Panc1 (cell line): ENCODE data around the gene ESR1. TPM values are rescaled to one million over a fixed set of nuclear protein-coding genes. Genes with fewer than 3 reads are reported as not detected.
"Not testable (repeated sequence)": the region's sequence is repeated elsewhere in the genome, so short reads cannot be mapped to it uniquely, and the experiment has no call there.

ENCODE experiments used
- ATAC-seq: fragments of 200-7000 bp; cut with Tn5 transposase; 2 replicates; pipeline ENCODE4 v1.9.1; 2020; ENCODE audit warnings: mild to moderate bottlenecking, moderate library complexity
- BruUV-seq: library from RNA; stranded (reverse); fragments of 400-500 nt; replicated peaks from 2 replicates; lab custom pipeline; 2021; lab: Mats Ljungman, UMichigan
- CTCF ChIA-PET: fragments of 300-600 bp; sonication (Branson Sonifier 250); formaldehyde crosslinking; loops from one replicate; lab custom pipeline; 2022; ENCODE audit warnings: antibody characterized with exemption; lab: Charles Lee
- POLR2A ChIA-PET: fragments of 300-600 bp; sonication (Branson Sonifier 250); formaldehyde crosslinking; loops from one replicate; lab custom pipeline; 2022; ENCODE audit warnings: antibody characterized with exemption; lab: Charles Lee
- DNase-seq: peaks from one replicate; pipeline ENCODE4 v3.0.0-alpha.2; 2010; ENCODE audit warnings: low read depth, low spot score
- H3K27ac ChIP-seq: 2 replicates; pipeline ENCODE4 v1.5.1; 2011; ENCODE audit warnings: mild to moderate bottlenecking, low read length, inconsistent platforms
- H3K27me3 ChIP-seq: fragments of 200-500 bp; sonication (Bioruptor generic); 2 replicates; pipeline ENCODE4 v1.6.0; 2014; ENCODE audit warnings: low read length, inconsistent platforms; ENCODE audit not compliant: control insufficient read depth, insufficient read depth
- H3K36me3 ChIP-seq: fragments of 200-500 bp; sonication (Bioruptor generic); 2 replicates; pipeline ENCODE4 v1.5.1; 2014; ENCODE audit warnings: inconsistent platforms, mild to moderate bottlenecking, low read length, moderate library complexity; ENCODE audit not compliant: control insufficient read depth, insufficient read depth
- H3K4me1 ChIP-seq: 2 replicates; pipeline ENCODE4 v1.5.1; 2011; ENCODE audit warnings: inconsistent platforms, mild to moderate bottlenecking, low read length, moderate library complexity; ENCODE audit not compliant: control insufficient read depth, insufficient read depth
- H3K4me3 ChIP-seq, 2 experiments: 2 replicates each; pipeline ENCODE4 v1.5.1; 2011 to 2012; ENCODE audit warnings: low read depth in 2 of 2, low read length in 2 of 2, mild to moderate bottlenecking in 2 of 2, inconsistent platforms in 1 of 2, moderate library complexity in 1 of 2
- H3K9me3 ChIP-seq: fragments of 200-500 bp; sonication (Bioruptor generic); 2 replicates; pipeline ENCODE4 v1.5.1; 2014; ENCODE audit warnings: low read depth, mild to moderate bottlenecking, inconsistent platforms, low read length, moderate library complexity; ENCODE audit not compliant: control insufficient read depth, insufficient read depth
- POLR2AphosphoS5 ChIP-seq: IDR thresholded peaks from 2 replicates; pipeline ENCODE4 v1.6.1; 2012; ENCODE audit warnings: mild to moderate bottlenecking, low read depth, low read length, moderate library complexity
- SIN3A ChIP-seq: IDR thresholded peaks from 2 replicates; pipeline ENCODE4 v1.6.1; 2012; ENCODE audit warnings: low read depth, mild to moderate bottlenecking, low read length, moderate library complexity, borderline replicate concordance; ENCODE audit not compliant: insufficient read depth
- TCF7L2 ChIP-seq: IDR thresholded peaks from 2 replicates; pipeline ENCODE4 v1.6.1; 2011; ENCODE audit warnings: mild to moderate bottlenecking, low read depth, low read length, inconsistent platforms
- in situ Hi-C: cut with HindIII; loops from 2 replicates; pipeline ENCODE4 v1.10.0; 2016; ENCODE audit warnings: low sequenced_read_pairs, low pct_unique_long_range_greater_than_20kb
- intact Hi-C: fragments of 100-400 bp; cut with micrococcal nuclease; formaldehyde crosslinking; loops from one replicate; pipeline ENCODE4 v1.10.0; 2022; ENCODE audit not compliant: unreplicated experiment
- total RNA-seq: library from RNA; stranded (reverse); gene quantifications from one replicate; pipeline ENCODE4 v1.2.1, GENCODE V29; 2021; ENCODE audit not compliant: unreplicated experiment
- TF ChIP-seq, protein P1 (sequence below), 2 experiments: IDR thresholded peaks; 2 replicates each; pipeline ENCODE4 v1.6.1; 2011 to 2012; ENCODE audit warnings: low read depth in 2 of 2, control low read depth in 1 of 2, low read length in 1 of 2, mild to moderate bottlenecking in 1 of 2, moderate library complexity in 1 of 2; ENCODE audit not compliant: insufficient read depth in 1 of 2
- TF ChIP-seq, protein P2 (sequence below): fragments of 450-650 bp; IDR thresholded peaks from 2 replicates; pipeline ENCODE4 v1.5.1; 2017; ENCODE audit warnings: mild to moderate bottlenecking

ESR1 gene
- total RNA-seq, 1 experiment from 2014 or later = 0.03 TPM

DNA sequence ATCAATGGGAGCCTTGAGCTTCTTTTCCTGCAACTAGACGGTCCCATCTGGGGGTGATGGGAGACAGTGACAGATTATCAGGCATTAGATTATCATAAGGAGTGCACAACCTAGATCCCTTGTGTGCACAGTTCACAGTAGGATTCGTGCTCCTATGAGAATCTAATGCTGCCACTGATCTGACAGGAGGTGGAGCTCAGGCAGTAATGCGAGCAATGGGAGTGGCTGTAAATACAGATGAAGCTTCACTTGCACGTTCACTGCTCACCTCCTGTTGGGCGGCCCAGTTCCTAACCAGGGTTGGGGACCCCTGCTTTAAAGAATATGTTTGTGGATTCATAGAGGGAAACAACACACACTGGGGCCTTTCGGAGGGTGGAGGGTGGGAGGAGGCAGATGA is 180.7 kb downstream of the ESR1 start:
- CTCF ChIA-PET, H3K36me3 ChIP-seq, H3K9me3 ChIP-seq, ATAC-seq, DNase-seq, H3K27me3 ChIP-seq, POLR2A ChIA-PET, H3K4me3 ChIP-seq, BruUV-seq, H3K27ac ChIP-seq, intact Hi-C loops, H3K4me1 ChIP-seq: not testable (repeated sequence)
- in situ Hi-C loops = loop anchor here (25.0 kb wide), 1 partner anchor 99 kb away; no protein-coding TSS in a partner anchor

DNA sequence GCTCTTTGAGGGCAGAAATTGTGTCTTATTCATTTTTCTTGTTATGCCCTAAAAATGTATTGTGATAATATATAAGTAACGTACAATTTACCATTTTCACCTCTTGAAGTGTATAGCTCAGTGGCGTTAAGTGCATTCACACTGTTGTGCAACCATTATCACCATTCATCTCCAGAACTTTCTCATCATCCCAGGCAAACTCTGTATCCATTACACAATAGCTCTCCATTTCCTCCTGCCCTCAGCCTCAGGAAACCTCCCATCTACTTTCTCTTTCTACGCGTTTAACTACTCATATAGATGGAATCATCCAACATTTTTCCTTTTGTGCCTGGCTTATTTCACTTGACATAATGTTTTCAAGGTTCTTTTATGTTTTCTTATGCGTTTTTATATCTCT is 184.6 kb downstream of the ESR1 start:
- Histone ChIP-seq H3K4me1 (no peaks in the 10 kb centered on the region), H3K4me3 (no peak overlapping the region), H3K27me3 (no peaks in the 10 kb centered on the region), H3K36me3 (no peaks in the 10 kb centered on the region), H3K9me3 (no peaks in the 10 kb centered on the region), H3K27ac (no peak overlapping the region)
- no peak for TF ChIP-seq TCF7L2
- TF ChIP-seq, protein P1, sequence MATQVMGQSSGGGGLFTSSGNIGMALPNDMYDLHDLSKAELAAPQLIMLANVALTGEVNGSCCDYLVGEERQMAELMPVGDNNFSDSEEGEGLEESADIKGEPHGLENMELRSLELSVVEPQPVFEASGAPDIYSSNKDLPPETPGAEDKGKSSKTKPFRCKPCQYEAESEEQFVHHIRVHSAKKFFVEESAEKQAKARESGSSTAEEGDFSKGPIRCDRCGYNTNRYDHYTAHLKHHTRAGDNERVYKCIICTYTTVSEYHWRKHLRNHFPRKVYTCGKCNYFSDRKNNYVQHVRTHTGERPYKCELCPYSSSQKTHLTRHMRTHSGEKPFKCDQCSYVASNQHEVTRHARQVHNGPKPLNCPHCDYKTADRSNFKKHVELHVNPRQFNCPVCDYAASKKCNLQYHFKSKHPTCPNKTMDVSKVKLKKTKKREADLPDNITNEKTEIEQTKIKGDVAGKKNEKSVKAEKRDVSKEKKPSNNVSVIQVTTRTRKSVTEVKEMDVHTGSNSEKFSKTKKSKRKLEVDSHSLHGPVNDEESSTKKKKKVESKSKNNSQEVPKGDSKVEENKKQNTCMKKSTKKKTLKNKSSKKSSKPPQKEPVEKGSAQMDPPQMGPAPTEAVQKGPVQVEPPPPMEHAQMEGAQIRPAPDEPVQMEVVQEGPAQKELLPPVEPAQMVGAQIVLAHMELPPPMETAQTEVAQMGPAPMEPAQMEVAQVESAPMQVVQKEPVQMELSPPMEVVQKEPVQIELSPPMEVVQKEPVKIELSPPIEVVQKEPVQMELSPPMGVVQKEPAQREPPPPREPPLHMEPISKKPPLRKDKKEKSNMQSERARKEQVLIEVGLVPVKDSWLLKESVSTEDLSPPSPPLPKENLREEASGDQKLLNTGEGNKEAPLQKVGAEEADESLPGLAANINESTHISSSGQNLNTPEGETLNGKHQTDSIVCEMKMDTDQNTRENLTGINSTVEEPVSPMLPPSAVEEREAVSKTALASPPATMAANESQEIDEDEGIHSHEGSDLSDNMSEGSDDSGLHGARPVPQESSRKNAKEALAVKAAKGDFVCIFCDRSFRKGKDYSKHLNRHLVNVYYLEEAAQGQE (IDR thresholded peaks at IDR 0.05; ENCODE audit: insufficient read depth in 1 of 2, low read depth in 2 of 2, low read length in 1 of 2) = no peak
- TF ChIP-seq, protein P2, sequence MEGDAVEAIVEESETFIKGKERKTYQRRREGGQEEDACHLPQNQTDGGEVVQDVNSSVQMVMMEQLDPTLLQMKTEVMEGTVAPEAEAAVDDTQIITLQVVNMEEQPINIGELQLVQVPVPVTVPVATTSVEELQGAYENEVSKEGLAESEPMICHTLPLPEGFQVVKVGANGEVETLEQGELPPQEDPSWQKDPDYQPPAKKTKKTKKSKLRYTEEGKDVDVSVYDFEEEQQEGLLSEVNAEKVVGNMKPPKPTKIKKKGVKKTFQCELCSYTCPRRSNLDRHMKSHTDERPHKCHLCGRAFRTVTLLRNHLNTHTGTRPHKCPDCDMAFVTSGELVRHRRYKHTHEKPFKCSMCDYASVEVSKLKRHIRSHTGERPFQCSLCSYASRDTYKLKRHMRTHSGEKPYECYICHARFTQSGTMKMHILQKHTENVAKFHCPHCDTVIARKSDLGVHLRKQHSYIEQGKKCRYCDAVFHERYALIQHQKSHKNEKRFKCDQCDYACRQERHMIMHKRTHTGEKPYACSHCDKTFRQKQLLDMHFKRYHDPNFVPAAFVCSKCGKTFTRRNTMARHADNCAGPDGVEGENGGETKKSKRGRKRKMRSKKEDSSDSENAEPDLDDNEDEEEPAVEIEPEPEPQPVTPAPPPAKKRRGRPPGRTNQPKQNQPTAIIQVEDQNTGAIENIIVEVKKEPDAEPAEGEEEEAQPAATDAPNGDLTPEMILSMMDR = no peak
- TF ChIP-seq POLR2AphosphoS5 = no peak
- no peak for TF ChIP-seq SIN3A
- CTCF ChIA-PET = no interaction called here
- ATAC-seq (no peak), DNase-seq (no peak)
- POLR2A ChIA-PET = no interaction called here
- BruUV-seq = no TSS peak
- intact Hi-C loops = no loop called here
- in situ Hi-C loops = loop anchor here (25.0 kb wide), 1 partner anchor 95 kb away; no protein-coding TSS in a partner anchor

DNA sequence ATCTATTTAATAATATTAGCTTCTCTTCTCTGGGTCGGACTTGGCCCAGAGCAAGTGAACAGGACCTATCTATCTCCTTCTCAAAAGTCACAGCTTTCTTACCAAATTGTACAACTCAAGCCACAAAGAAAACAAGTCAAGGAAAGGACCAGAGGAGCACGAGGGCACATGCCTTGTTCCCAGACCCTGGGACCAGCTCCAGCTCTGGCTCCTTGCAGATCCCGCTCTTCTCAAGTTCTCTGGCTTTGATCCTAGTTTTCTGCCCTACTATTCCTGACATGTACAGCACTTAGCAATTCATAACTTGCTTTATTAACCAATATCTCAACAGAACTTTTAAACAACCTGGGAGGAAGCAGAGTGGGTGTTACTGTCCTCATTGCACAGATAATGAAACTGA is 185.9 kb downstream of the ESR1 start:
- Histone ChIP-seq H3K27ac (no peak overlapping the region), H3K4me3 (no peak overlapping the region), H3K9me3 (no peaks in the 10 kb centered on the region), H3K36me3 (no peaks in the 10 kb centered on the region), H3K4me1 (no peaks in the 10 kb centered on the region), H3K27me3 (no peaks in the 10 kb centered on the region)
- ChIA-PET CTCF (no interaction called here), POLR2A (no interaction called here)
- ATAC-seq (no peak), DNase-seq (no peak)
- TF ChIP-seq TCF7L2 = no peak
- no TSS peak for BruUV-seq
- in situ Hi-C loops = loop anchor here (25.0 kb wide), 1 partner anchor 94 kb away; no protein-coding TSS in a partner anchor
- intact Hi-C loops = no loop called here
